H1 (cell line): ENCODE measurements around the gene TUBA1A. TPM values are rescaled to one million over a fixed set of nuclear protein-coding genes. Genes with fewer than 3 reads are reported as not detected.

Source experiments
- CTCF ChIP-seq, 3 experiments: IDR thresholded peaks; 1 replicate in 2 of 3; 2 replicates in 1 of 3; pipeline versions ENCODE4 v1.5.1 to v1.6.1; 2011; ENCODE audit warnings: low read length in 3 of 3, mild to moderate bottlenecking in 3 of 3, inconsistent platforms in 2 of 3, low read depth in 1 of 3, moderate library complexity in 1 of 3; ENCODE audit not compliant: insufficient read depth in 1 of 3; ENCODE audit errors: control extremely low read depth in 1 of 3
- polyA plus RNA-seq, 7 experiments: library from polyadenylated mRNA; depleted of rRNA in 3 of 7; stranded (reverse) in 5 of 7; unstranded in 2 of 7; fragments of >200 nt in 5 of 7; fragments of 200-250 nt in 2 of 7; gene quantifications; 1 replicate in 5 of 7; 2 replicates in 1 of 7; 4 replicates in 1 of 7; pipeline versions ENCODE4 v1.2.1 to v1.2.3, GENCODE V29; 2011 to 2013; ENCODE audit warnings: missing spikeins in 2 of 7, mixed read lengths in 2 of 7
- total RNA-seq: library from RNA; stranded (reverse); fragmentation: NEBNext Ultra II Directional; extraction: Animal tissue kit (Norgen Biotek cat#: 25700); gene quantifications from 2 replicates; pipeline ENCODE4 v1.2.1, GENCODE V29; 2021

Gene TUBA1A
- total and polyA plus RNA-seq, 2 of the 8 experiments (the other 6 are each of a cell fraction or from before 2014, with no cell fraction given), result 283 to 1,018 TPM

- TF ChIP-seq CTCF (IDR thresholded peaks at IDR 0.05; ENCODE audit: control extremely low read depth in 1 of 3, insufficient read depth in 1 of 3, low read depth in 1 of 3, low read length in 3 of 3), result no peak
Observed at GRCh38 chr12:49170924-49171323, 18.0 kb downstream of the TUBA1A start (continued).
